Smooth muscle cell (in vitro differentiated cells): ENCODE data around the gene XCL1. TPM values are rescaled to one million over a fixed set of nuclear protein-coding genes. Genes with fewer than 3 reads are reported as not detected.

ENCODE experiments used
- DNase-seq: peaks from one replicate; lab custom pipeline; 2025; ENCODE audit not compliant: unreplicated experiment; lab: John Stamatoyannopoulos, UW
- H2AFZ ChIP-seq: fragments of 200-600 bp; sonication (generic); 2 replicates; pipeline ENCODE4 v1.6.0; 2016; ENCODE audit warnings: antibody characterized with exemption, low read depth, mild to moderate bottlenecking
- H3F3A ChIP-seq: fragments of 200-600 bp; sonication (generic); 2 replicates; pipeline ENCODE4 v1.6.0; 2017; ENCODE audit warnings: antibody characterized with exemption, low read depth
- H3K27ac ChIP-seq: fragments of 200-600 bp; sonication (generic); 2 replicates; pipeline ENCODE4 v1.5.1; 2016; ENCODE audit warnings: low read depth, mild to moderate bottlenecking
- H3K27me3 ChIP-seq: fragments of 200-600 bp; sonication (generic); 2 replicates; pipeline ENCODE4 v1.6.1; 2016; ENCODE audit warnings: low read depth, mild to moderate bottlenecking
- H3K36me3 ChIP-seq: fragments of 200-600 bp; sonication (generic); 2 replicates; pipeline ENCODE4 v1.5.1; 2016; ENCODE audit warnings: low read depth
- H3K4me1 ChIP-seq: fragments of 200-600 bp; sonication (generic); 2 replicates; pipeline ENCODE4 v1.5.1; 2016; ENCODE audit warnings: low read depth
- H3K4me2 ChIP-seq: fragments of 200-600 bp; sonication (generic); 2 replicates; pipeline ENCODE4 v1.6.0; 2016; ENCODE audit warnings: mild to moderate bottlenecking
- H3K4me3 ChIP-seq: fragments of 200-600 bp; sonication (generic); 2 replicates; pipeline ENCODE4 v1.5.1; 2016; ENCODE audit warnings: mild to moderate bottlenecking
- H3K79me2 ChIP-seq: fragments of 200-600 bp; sonication (generic); 2 replicates; pipeline ENCODE4 v1.6.0; 2016; ENCODE audit warnings: low read depth, mild to moderate bottlenecking
- H3K9ac ChIP-seq: fragments of 200-600 bp; sonication (generic); 2 replicates; pipeline ENCODE4 v1.6.0; 2016; ENCODE audit warnings: low read depth
- H3K9me3 ChIP-seq: fragments of 200-600 bp; sonication (generic); replicated peaks from 2 replicates; pipeline ENCODE4 v1.5.1; 2016; ENCODE audit warnings: low read depth
- H4K20me1 ChIP-seq: fragments of 200-600 bp; sonication (generic); 2 replicates; pipeline ENCODE4 v1.6.0; 2016; ENCODE audit warnings: low read depth
- CTCF ChIP-seq: fragments of 200-600 bp; sonication (generic); IDR thresholded peaks from 2 replicates; pipeline ENCODE4 v1.5.1; 2017; ENCODE audit warnings: borderline replicate concordance, mild to moderate bottlenecking, antibody characterized with exemption; ENCODE audit not compliant: insufficient read depth, poor library complexity, severe bottlenecking
- WGBS: methylation state at CpG from one replicate; pipeline ENCODE4 v1.1.7; 2016; ENCODE audit warnings: low lambda C conversion rate; 5-methylcytosine and 5-hydroxymethylcytosine counted together
- polyA plus RNA-seq: library from polyadenylated mRNA; unstranded; fragments of >200 nt; fragmentation: Nextera tagmentation; extraction: Ambion mirVana; gene quantifications from 2 replicates; pipeline ENCODE4 v1.2.1, GENCODE V29; 2016
- total RNA-seq: library from RNA; depleted of rRNA; stranded (reverse); fragments of >200 nt; gene quantifications from 2 replicates; pipeline ENCODE4 v1.2.3, GENCODE V29; 2014

Gene XCL1
- total and polyA plus RNA-seq, 2 experiments from 2014 or later, result 0.45 TPM; not detected in 1

- DNase-seq, result no peak
- no peaks in the 10 kb centered on the region for H4K20me1 ChIP-seq
- H3F3A ChIP-seq, result no peaks in the 10 kb centered on the region
- H3K79me2 ChIP-seq, result no peaks in the 10 kb centered on the region
- 58% methylated on average over 8 of the region's 8 CpGs for WGBS
- no peak overlapping the region for H2AFZ ChIP-seq
- TF ChIP-seq CTCF, result no peak
- no peak overlapping the region for H3K27ac ChIP-seq
- H3K4me3 ChIP-seq, result no peak overlapping the region
- H3K36me3 ChIP-seq, result no peaks in the 10 kb centered on the region
- peaks cover 10% of the 10 kb centered on the region for H3K4me1 ChIP-seq
- H3K9ac ChIP-seq, result no peak overlapping the region
- H3K9me3 ChIP-seq, result no peaks in the 10 kb centered on the region
- no peaks in the 10 kb centered on the region for H3K27me3 ChIP-seq
- no peak overlapping the region for H3K4me2 ChIP-seq
These were observed 37.4 kb downstream of the XCL1 start for GRCh38 chr1:168613691-168614231.

GRCh38 chr1:168614235-168614634, 37.8 kb downstream of the XCL1 start:
- no peak overlapping the region for H2AFZ ChIP-seq

GRCh38 chr1:168615965-168616364, 39.6 kb downstream of the XCL1 start:
- Histone ChIP-seq H3K9me3 (no peaks in the 10 kb centered on the region), H3K79me2 (no peaks in the 10 kb centered on the region), H3K4me3 (no peak overlapping the region), H3K4me2 (no peak overlapping the region), H3K27ac (no peak overlapping the region), H3F3A (peaks cover 2% of the 10 kb centered on the region), H3K9ac (no peak overlapping the region), H3K36me3 (no peaks in the 10 kb centered on the region), H2AFZ (no peak overlapping the region), H3K4me1 (peaks cover 3% of the 10 kb centered on the region), H3K27me3 (no peaks in the 10 kb centered on the region), H4K20me1 (no peaks in the 10 kb centered on the region)
- TF ChIP-seq CTCF, result no peak
- DNase-seq, result no peak
- 80% methylated on average over 2 of the region's 2 CpGs for WGBS

More at GRCh38 chr1:168614235-168614634, 37.8 kb downstream of the XCL1 start:
- no peak for TF ChIP-seq CTCF
- Histone ChIP-seq H3K9ac (no peak overlapping the region), H4K20me1 (no peaks in the 10 kb centered on the region), H3K4me3 (no peak overlapping the region), H3K4me1 (peaks cover 10% of the 10 kb centered on the region), H3K4me2 (no peak overlapping the region), H3K27me3 (no peaks in the 10 kb centered on the region), H3F3A (no peaks in the 10 kb centered on the region), H3K36me3 (no peaks in the 10 kb centered on the region), H3K79me2 (no peaks in the 10 kb centered on the region), H3K9me3 (no peaks in the 10 kb centered on the region), H3K27ac (no peak overlapping the region)
- DNase-seq, result no peak
- 53% methylated on average over 8 of the region's 8 CpGs for WGBS
